Limb (tissue), 2 donors: ENCODE results near the gene ULK4.
A peak's percentile ranks its signal among the peaks of the same experiment; 100 is the strongest.

Experiments
- DNase-seq, 2 donors: peaks; one replicate each; pipeline ENCODE4 v3.0.0-alpha.2; 2016; ENCODE audit errors: extremely low spot score in 2 of 2

Gene ULK4

DNA sequence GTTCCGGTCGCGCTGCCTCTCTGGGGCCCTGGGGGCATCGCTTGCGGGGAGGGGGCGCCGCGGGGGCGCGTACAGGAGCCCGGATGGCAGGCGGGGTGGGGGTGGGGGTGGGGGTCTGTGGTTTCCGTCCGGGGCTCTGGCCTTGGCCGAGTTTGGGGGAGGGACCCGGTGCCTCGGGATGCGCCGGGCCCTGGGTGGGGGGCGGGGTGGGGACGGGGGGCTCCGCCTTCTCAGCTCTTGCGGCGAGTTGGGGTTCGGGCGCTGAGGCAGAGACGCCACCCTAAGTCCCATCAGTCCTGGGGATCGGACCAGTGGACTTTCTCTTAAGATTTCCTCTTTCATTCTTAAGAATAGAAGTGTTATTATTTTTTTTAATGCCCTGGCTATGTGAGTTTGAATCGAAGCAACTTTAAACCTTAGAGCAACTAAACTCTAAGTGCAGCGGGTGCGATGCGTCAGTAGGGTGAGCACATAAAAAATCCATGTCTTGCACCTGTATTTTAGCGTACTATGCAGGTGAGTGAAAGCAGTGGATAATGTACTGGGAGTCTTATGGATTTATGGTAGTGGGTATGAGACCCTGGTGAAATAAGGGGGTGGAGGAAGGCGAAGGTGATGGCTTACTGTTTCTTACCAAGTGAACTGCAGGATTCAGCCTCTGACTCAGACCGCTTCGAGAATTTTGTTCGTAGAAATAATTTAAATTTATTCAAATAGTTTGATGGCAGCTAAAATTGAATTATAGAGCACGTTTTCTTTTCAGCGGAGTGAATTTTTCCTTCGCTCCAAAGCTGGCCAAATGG, 761.8 kb downstream of the ULK4 start:
- peak in 1 of 2 donors; percentile 79 for DNase-seq

GRCh38 chr3:41198950-41199865, 762.7 kb downstream of the ULK4 start, which contains the start of gene CTNNB1:
CTNNB1 (plus strand) TSS chr3:41199505; CDS start chr3:41224069, 24,564 bp downstream.
- peak; percentile 87 to 96 for DNase-seq

- no peak for DNase-seq
Measured at GRCh38 chr3:41198526-41198925, 763.4 kb downstream of the ULK4 start.

DNA sequence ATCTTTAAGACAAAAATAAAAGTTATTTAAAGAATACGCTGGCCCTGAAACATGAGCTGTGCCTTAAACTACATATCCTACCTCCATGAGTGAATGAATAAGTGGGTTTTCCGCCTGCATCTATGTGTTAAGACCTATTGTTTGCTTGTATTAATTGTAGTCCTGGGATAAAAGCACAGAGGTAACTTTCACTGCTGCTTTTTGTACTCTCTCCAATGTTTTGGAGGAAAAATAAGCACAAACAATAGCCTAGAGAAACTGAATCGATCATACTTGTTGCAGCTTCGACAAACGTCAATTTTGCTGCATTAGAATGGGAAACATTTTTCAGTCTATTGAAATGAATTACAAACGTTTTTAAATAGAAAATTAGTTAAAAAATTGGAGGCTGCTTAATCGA, 763.9 kb downstream of the ULK4 start:
- DNase-seq: no peak
